ENCODE data around the gene PTPRF.

PTPRF gene

GRCh38 chr1:43619996-43620920 is 89.6 kb downstream of the PTPRF start:
- H3K27me3 ChIP-seq (ENCODE audit: control insufficient read depth in 5 of 5, insufficient read depth in 4 of 5, low read length in 5 of 5), result no peaks in the 10 kb centered on the region
- peaks cover 0 to 95% (median 86%) of the 10 kb centered on the region in 5 donors for H3K36me3 ChIP-seq (ENCODE audit: control insufficient read depth in 5 of 5, insufficient read depth in 5 of 5, low read length in 5 of 5)
- H3K27ac ChIP-seq (ENCODE audit: low read depth, low read length), result no peak overlapping the region
- no peaks in the 10 kb centered on the region for H3K4me1 ChIP-seq (ENCODE audit: control insufficient read depth in 5 of 5, insufficient read depth in 5 of 5, low read length in 5 of 5)
- H3K9ac ChIP-seq (ENCODE audit: low read length in 5 of 5), result no peak overlapping the region
- no peak overlapping the region for H3K4me3 ChIP-seq (ENCODE audit: low read depth in 1 of 5, low read length in 5 of 5)
- H3K9me3 ChIP-seq (ENCODE audit: control insufficient read depth in 5 of 5, low read length in 5 of 5), result no peaks in the 10 kb centered on the region

GRCh38 chr1:43620956-43621355 is 90.3 kb downstream of the PTPRF start:
- H3K36me3 ChIP-seq (ENCODE audit: control insufficient read depth in 5 of 5, insufficient read depth in 5 of 5, low read length in 5 of 5), result peaks cover 0 to 95% (median 84%) of the 10 kb centered on the region in 5 donors
- no peaks in the 10 kb centered on the region for H3K4me1 ChIP-seq (ENCODE audit: control insufficient read depth in 5 of 5, insufficient read depth in 5 of 5, low read length in 5 of 5)
- H3K27ac ChIP-seq (ENCODE audit: low read depth, low read length), result no peak overlapping the region
- no peak overlapping the region for H3K9ac ChIP-seq (ENCODE audit: low read length in 5 of 5)
- H3K4me3 ChIP-seq (ENCODE audit: low read depth in 1 of 5, low read length in 5 of 5), result no peak overlapping the region
- H3K9me3 ChIP-seq (ENCODE audit: control insufficient read depth in 5 of 5, low read length in 5 of 5), result no peaks in the 10 kb centered on the region
- no peaks in the 10 kb centered on the region for H3K27me3 ChIP-seq (ENCODE audit: control insufficient read depth in 5 of 5, insufficient read depth in 4 of 5, low read length in 5 of 5)

GRCh38 chr1:43621386-43621785 is 90.7 kb downstream of the PTPRF start:
- no peak overlapping the region for H3K27ac ChIP-seq (ENCODE audit: low read depth, low read length)
- no peaks in the 10 kb centered on the region for H3K4me1 ChIP-seq (ENCODE audit: control insufficient read depth in 5 of 5, insufficient read depth in 5 of 5, low read length in 5 of 5)
- no peak overlapping the region for H3K9ac ChIP-seq (ENCODE audit: low read length in 5 of 5)
- peaks cover 3 to 91% (median 80%) of the 10 kb centered on the region in 5 donors for H3K36me3 ChIP-seq (ENCODE audit: control insufficient read depth in 5 of 5, insufficient read depth in 5 of 5, low read length in 5 of 5)
- H3K9me3 ChIP-seq (ENCODE audit: control insufficient read depth in 5 of 5, low read length in 5 of 5), result no peaks in the 10 kb centered on the region
- no peaks in the 10 kb centered on the region for H3K27me3 ChIP-seq (ENCODE audit: control insufficient read depth in 5 of 5, insufficient read depth in 4 of 5, low read length in 5 of 5)
- no peak overlapping the region for H3K4me3 ChIP-seq (ENCODE audit: low read depth in 1 of 5, low read length in 5 of 5)

GRCh38 chr1:43621861-43622260 is 91.2 kb downstream of the PTPRF start:
- Histone ChIP-seq H3K9ac (ENCODE audit: low read length in 5 of 5) (no peak overlapping the region), H3K36me3 (ENCODE audit: control insufficient read depth in 5 of 5, insufficient read depth in 5 of 5, low read length in 5 of 5) (peaks cover 3 to 86% (median 75%) of the 10 kb centered on the region in 5 donors), H3K4me1 (ENCODE audit: control insufficient read depth in 5 of 5, insufficient read depth in 5 of 5, low read length in 5 of 5) (no peaks in the 10 kb centered on the region), H3K4me3 (ENCODE audit: low read depth in 1 of 5, low read length in 5 of 5) (no peak overlapping the region), H3K9me3 (ENCODE audit: control insufficient read depth in 5 of 5, low read length in 5 of 5) (no peaks in the 10 kb centered on the region), H3K27me3 (ENCODE audit: control insufficient read depth in 5 of 5, insufficient read depth in 4 of 5, low read length in 5 of 5) (no peaks in the 10 kb centered on the region), H3K27ac (ENCODE audit: low read depth, low read length) (no peak overlapping the region)

- H3K4me1 ChIP-seq (ENCODE audit: control insufficient read depth in 5 of 5, insufficient read depth in 5 of 5, low read length in 5 of 5), result no peaks in the 10 kb centered on the region
- peaks cover 3 to 80% (median 69%) of the 10 kb centered on the region in 5 donors for H3K36me3 ChIP-seq (ENCODE audit: control insufficient read depth in 5 of 5, insufficient read depth in 5 of 5, low read length in 5 of 5)
- H3K9ac ChIP-seq (ENCODE audit: low read length in 5 of 5), result no peak overlapping the region
- no peaks in the 10 kb centered on the region for H3K27me3 ChIP-seq (ENCODE audit: control insufficient read depth in 5 of 5, insufficient read depth in 4 of 5, low read length in 5 of 5)
- no peaks in the 10 kb centered on the region for H3K9me3 ChIP-seq (ENCODE audit: control insufficient read depth in 5 of 5, low read length in 5 of 5)
- no peak overlapping the region for H3K4me3 ChIP-seq (ENCODE audit: low read depth in 1 of 5, low read length in 5 of 5)
- H3K27ac ChIP-seq (ENCODE audit: low read depth, low read length), result no peak overlapping the region
Measured at GRCh38 chr1:43622471-43622870, 91.8 kb downstream of the PTPRF start.

GRCh38 chr1:43622901-43623780 is 92.5 kb downstream of the PTPRF start:
- Histone ChIP-seq H3K9ac (ENCODE audit: low read length in 5 of 5) (no peak overlapping the region), H3K4me1 (ENCODE audit: control insufficient read depth in 5 of 5, insufficient read depth in 5 of 5, low read length in 5 of 5) (no peaks in the 10 kb centered on the region), H3K9me3 (ENCODE audit: control insufficient read depth in 5 of 5, low read length in 5 of 5) (no peaks in the 10 kb centered on the region), H3K36me3 (ENCODE audit: control insufficient read depth in 5 of 5, insufficient read depth in 5 of 5, low read length in 5 of 5) (peaks cover 3 to 73% (median 62%) of the 10 kb centered on the region in 5 donors), H3K27ac (ENCODE audit: low read depth, low read length) (no peak overlapping the region), H3K27me3 (ENCODE audit: control insufficient read depth in 5 of 5, insufficient read depth in 4 of 5, low read length in 5 of 5) (no peaks in the 10 kb centered on the region), H3K4me3 (ENCODE audit: low read depth in 1 of 5, low read length in 5 of 5) (no peak overlapping the region)

- H3K4me3 ChIP-seq (ENCODE audit: low read depth in 1 of 5, low read length in 5 of 5), result no peak overlapping the region
- peaks cover 3 to 52% (median 41%) of the 10 kb centered on the region in 5 donors for H3K36me3 ChIP-seq (ENCODE audit: control insufficient read depth in 5 of 5, insufficient read depth in 5 of 5, low read length in 5 of 5)
- H3K9ac ChIP-seq (ENCODE audit: low read length in 5 of 5), result no peak overlapping the region
- H3K4me1 ChIP-seq (ENCODE audit: control insufficient read depth in 5 of 5, insufficient read depth in 5 of 5, low read length in 5 of 5), result no peaks in the 10 kb centered on the region
- H3K27me3 ChIP-seq (ENCODE audit: control insufficient read depth in 5 of 5, insufficient read depth in 4 of 5, low read length in 5 of 5), result no peaks in the 10 kb centered on the region
- H3K9me3 ChIP-seq (ENCODE audit: control insufficient read depth in 5 of 5, low read length in 5 of 5), result no peaks in the 10 kb centered on the region
- H3K27ac ChIP-seq (ENCODE audit: low read depth, low read length), result no peak overlapping the region
Measured at GRCh38 chr1:43625063-43625780, 94.5 kb downstream of the PTPRF start.

- Histone ChIP-seq H3K36me3 (ENCODE audit: control insufficient read depth in 5 of 5, insufficient read depth in 5 of 5, low read length in 5 of 5) (no peaks in the 10 kb centered on the region), H3K4me1 (ENCODE audit: control insufficient read depth in 5 of 5, insufficient read depth in 5 of 5, low read length in 5 of 5) (no peaks in the 10 kb centered on the region), H3K9me3 (ENCODE audit: control insufficient read depth in 5 of 5, low read length in 5 of 5) (no peaks in the 10 kb centered on the region)
Measured at GRCh38 chr1:43632135-43632670, 101.5 kb downstream of the PTPRF start.

GRCh38 chr1:43634721-43635120 is 104.0 kb downstream of the PTPRF start:
- H3K36me3 ChIP-seq (ENCODE audit: control insufficient read depth in 5 of 5, insufficient read depth in 5 of 5, low read length in 5 of 5), result no peaks in the 10 kb centered on the region
- H3K27me3 ChIP-seq (ENCODE audit: control insufficient read depth in 5 of 5, insufficient read depth in 4 of 5, low read length in 5 of 5), result no peaks in the 10 kb centered on the region
- no peak overlapping the region for H3K27ac ChIP-seq (ENCODE audit: low read depth, low read length)

More at GRCh38 chr1:43632135-43632670, 101.5 kb downstream of the PTPRF start:
- H3K9ac ChIP-seq (ENCODE audit: low read length in 5 of 5), result no peak overlapping the region
- no peak overlapping the region for H3K4me3 ChIP-seq (ENCODE audit: low read depth in 1 of 5, low read length in 5 of 5)
- no peaks in the 10 kb centered on the region for H3K27me3 ChIP-seq (ENCODE audit: control insufficient read depth in 5 of 5, insufficient read depth in 4 of 5, low read length in 5 of 5)
- H3K27ac ChIP-seq (ENCODE audit: low read depth, low read length), result no peak overlapping the region

More at GRCh38 chr1:43634721-43635120, 104.0 kb downstream of the PTPRF start:
- Histone ChIP-seq H3K9me3 (ENCODE audit: control insufficient read depth in 5 of 5, low read length in 5 of 5) (no peaks in the 10 kb centered on the region), H3K4me1 (ENCODE audit: control insufficient read depth in 5 of 5, insufficient read depth in 5 of 5, low read length in 5 of 5) (no peaks in the 10 kb centered on the region), H3K9ac (ENCODE audit: low read length in 5 of 5) (no peak overlapping the region), H3K4me3 (ENCODE audit: low read depth in 1 of 5, low read length in 5 of 5) (no peak overlapping the region)
